ENCODE results near the gene PTPRN2.
"Not testable (repeated sequence)": the region's sequence is repeated elsewhere in the genome, so short reads cannot be mapped to it uniquely, and the experiment has no call there.

Gene PTPRN2

DNA sequence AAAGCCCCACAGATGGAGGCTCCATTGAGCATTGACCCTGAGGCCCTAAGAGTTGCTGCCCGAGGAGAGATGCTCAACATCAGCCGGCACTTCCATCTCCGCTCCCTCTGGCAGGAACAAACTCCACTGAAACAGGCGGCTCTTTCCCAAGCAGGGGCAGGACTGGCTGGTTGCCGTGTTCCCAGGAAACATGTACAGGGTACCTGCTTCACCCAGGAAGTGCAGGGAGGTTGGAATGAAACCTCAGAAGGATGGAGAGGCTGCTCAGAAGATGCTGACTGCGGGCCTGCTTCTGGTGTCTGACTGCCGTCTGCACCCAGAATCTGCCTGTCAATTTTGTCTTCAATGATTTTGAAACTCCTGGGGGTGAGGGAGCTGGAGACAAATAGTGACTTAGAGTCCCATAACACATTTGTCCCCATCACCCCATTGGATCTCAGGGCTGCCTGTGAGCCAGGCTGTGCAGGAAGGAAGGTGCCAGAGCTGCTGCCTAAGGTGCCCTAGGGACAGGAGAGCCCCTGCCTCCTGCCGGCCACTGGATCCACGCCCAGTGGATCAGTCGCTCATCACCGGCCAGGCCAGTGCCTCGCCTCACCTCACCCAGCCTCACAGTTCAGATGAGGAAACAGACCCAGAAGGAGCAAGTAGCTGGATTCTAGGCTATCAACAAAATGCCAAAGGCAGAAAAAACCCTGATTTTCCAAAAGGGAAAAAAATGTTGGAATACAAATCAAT, 237.3 kb downstream of the PTPRN2 start:
- DNase-seq (ENCODE audit: low read depth in 2 of 2), result no peak

- DNase-seq (ENCODE audit: low read depth in 2 of 2), result no peak
Observed at GRCh38 chr7:158348446-158348845, 239.2 kb downstream of the PTPRN2 start.

GRCh38 chr7:158348039-158348438, 239.6 kb downstream of the PTPRN2 start:
- DNase-seq (ENCODE audit: low read depth in 2 of 2), result not testable (repeated sequence)

DNA sequence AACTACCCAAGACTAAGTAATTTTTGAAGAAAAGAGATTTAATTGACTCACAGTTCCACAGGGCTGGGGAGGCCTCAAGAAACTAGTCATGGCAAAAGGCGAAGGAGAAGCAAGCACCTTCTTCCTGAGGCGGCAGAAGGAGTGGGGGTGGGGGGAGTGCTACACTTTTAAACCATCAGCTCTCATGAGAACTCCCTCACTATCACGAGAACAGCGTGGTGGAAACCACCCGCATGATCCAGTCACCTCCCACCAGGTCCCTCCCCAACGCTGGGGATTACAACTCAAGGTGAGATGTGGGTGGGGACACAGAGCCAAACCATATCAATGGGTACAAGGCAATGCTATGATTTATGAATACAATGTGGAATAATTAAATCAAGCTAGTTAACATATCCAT, 241.9 kb downstream of the PTPRN2 start:
- DNase-seq (ENCODE audit: low read depth in 2 of 2), result no peak

DNA sequence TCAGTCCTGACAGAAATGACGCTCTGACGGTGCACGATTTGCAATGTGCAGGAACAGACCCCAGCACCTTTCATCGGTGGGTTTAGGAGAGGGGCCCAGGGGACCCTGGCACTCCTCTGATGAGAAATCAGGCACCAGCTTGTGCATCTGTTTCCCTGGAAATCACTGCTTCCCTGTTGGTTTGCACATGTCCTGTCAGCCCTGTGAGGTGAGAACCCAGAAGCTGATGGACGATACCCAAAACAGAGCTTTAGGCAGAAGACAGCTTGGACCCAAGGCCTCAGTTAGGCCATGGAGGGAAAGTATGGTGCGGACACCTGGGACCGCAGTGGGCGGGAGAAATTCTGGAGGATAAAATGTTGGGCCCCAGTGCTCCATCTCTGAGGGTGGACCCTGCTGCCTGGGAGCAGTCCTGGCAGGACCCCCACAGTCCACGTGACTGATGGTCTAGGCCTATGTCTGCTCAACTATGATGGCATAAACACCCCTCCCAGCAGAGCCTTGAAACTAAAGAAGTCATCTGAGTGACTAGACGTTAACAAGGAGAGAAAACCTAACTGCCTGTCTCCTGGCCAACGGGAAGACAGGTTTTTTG, 242.8 kb downstream of the PTPRN2 start:
- DNase-seq (ENCODE audit: low read depth in 2 of 2), result no peak

GRCh38 chr7:158343936-158344455, 243.6 kb downstream of the PTPRN2 start:
- DNase-seq (ENCODE audit: low read depth in 2 of 2), result no peak

DNA sequence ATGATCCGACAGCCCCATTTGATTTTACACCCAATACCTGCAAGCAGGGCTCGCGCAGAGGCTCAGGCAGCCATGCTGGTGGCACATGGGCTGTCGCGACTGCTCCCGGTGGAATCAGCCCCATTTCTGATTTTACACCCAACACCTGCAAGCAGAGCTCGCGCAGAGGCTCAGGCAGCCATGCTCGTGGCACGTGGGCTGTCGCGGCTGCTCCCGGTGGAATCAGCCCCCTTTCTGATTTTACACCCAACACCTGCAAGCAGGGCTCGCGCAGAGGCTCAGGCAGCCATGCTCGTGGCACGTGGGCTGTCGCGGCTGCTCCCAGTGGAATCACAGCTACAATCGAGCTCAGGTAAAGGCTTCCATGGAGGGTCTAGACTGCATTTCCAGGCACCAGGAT, 244.1 kb downstream of the PTPRN2 start:
- DNase-seq (ENCODE audit: low read depth in 2 of 2), result no peak

DNA sequence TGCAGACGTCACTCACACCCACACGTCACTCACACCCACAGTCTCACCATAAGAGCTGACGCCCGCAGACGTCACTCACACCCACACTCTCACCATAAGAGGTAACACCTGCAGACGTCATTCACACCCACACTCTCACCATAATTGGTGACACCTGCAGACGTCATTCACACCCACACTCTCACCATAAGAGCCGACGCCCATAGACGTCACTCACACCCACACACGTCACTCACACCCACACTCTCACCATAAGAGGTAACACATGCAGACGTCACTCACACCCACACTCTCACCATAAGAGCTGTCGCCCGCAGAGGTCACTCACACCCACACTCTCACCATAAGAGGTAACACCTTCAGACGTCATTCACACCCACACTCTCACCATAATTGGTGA, 246.5 kb downstream of the PTPRN2 start:
- DNase-seq (ENCODE audit: low read depth in 2 of 2), result not testable (repeated sequence)

DNA sequence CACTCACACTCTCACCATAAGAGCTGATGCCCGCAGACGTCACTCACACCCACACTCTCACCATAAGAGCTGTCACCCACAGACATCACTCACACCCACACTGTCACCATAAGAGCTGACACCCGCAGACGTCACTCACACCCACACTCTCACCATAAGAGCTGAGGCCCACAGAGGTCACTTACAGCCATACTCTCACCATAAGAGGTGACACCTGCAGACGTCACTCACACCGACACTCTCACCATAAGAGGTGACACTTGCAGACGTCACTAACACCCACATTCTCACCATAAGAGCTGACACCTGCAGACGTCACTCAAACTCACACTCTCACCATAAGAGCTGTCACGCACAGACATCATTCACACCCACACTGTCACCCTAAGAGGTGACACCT, 250.7 kb downstream of the PTPRN2 start:
- DNase-seq (ENCODE audit: low read depth in 2 of 2), result not testable (repeated sequence)

DNA sequence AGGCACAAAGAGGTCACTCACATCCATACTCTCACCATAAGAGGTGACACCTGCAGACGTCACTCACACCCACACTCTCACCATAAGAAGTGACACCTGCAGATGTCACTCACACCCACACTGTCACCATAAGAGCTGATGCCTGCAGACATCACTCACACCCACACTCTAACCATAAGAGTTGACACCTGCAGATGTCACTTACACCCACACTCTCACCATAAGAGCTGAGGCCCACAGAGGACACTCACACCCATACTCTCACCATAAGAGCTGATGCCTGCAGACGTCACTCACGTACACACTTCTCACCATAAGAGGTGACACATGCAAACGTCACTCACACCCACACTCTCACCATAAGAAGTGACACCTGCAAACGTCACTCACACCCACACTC, 255.1 kb downstream of the PTPRN2 start:
- not testable (repeated sequence) for DNase-seq (ENCODE audit: low read depth in 2 of 2)

DNA sequence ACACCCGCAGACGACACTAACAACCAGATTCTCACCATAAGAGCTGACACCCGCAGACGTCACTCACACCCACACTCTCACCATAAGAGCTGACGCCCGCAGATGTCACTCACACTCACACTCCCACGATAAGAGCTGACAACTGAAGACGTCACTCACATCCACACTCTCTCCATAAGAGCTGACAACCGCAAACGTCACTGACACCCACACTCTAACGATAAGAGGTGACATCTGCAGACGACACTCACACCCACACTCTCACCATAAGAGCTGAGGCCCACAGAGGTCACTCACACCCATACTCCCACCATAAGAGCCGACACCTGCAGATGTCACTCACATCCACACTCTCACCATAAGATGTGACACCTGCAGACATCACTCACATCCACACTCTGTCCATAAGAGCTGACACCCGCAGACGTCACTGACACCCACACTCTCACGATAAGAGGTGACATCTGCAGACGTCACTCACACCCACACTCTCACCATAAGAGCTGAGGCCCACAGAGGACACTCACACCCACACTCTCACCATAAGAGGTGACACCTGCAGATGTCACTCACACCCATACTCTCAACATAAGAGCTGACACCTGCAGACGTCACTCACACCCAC, 255.7 kb downstream of the PTPRN2 start:
- DNase-seq (ENCODE audit: low read depth in 2 of 2), result not testable (repeated sequence)

DNA sequence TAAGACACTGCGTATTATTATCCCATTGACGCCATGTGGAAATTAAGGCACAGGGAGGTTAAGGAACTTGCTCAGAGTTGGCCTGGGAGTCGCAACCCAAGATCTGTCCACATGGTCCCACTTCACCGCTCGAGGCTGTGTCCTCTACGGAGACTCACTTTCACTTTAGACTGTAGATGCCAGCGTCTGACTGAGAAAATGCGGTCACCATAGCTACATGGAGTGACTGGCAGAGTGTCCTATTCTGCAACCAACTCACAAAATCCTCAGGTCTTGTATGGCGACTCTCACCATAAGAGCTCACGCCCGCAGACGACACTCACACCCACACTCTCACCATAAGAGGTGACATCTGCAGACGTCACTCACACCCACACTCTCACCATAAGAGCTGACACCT, 257.9 kb downstream of the PTPRN2 start:
- no peak for DNase-seq (ENCODE audit: low read depth in 2 of 2)

GRCh38 chr7:158329014-158329610, 258.5 kb downstream of the PTPRN2 start:
- no peak for DNase-seq (ENCODE audit: low read depth in 2 of 2)

DNA sequence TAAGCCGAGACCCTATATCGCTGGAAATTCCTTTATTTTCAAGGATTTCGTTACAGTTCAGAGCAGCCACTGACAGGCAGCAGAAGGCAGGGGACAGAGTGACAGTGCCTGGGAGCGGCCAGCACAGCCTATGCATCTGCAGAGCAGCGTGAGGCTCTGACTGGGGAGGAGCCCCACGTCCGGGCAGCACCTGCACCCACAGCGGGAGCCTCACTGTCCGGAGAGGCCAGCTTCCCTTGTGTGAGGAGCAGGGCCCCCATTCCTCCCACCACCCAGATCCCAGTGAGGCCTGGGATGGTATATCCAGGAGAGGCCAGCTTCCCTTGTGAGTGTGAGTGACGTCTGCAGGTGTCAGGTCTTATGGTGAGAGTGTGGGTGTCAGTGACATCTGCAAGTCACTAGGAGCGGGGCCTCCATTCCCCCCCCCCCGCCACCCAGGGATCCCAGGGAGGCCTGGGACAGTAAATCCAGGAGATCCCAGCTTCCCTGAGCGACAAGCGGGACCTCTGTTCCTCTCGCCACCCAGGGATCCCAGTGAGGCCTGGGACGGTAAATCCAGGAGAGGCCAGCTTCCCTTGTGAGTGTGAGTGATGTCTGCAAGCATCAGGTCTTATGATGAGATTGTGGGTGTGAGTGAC, 259.1 kb downstream of the PTPRN2 start:
- DNase-seq (ENCODE audit: low read depth in 2 of 2), result no peak

DNA sequence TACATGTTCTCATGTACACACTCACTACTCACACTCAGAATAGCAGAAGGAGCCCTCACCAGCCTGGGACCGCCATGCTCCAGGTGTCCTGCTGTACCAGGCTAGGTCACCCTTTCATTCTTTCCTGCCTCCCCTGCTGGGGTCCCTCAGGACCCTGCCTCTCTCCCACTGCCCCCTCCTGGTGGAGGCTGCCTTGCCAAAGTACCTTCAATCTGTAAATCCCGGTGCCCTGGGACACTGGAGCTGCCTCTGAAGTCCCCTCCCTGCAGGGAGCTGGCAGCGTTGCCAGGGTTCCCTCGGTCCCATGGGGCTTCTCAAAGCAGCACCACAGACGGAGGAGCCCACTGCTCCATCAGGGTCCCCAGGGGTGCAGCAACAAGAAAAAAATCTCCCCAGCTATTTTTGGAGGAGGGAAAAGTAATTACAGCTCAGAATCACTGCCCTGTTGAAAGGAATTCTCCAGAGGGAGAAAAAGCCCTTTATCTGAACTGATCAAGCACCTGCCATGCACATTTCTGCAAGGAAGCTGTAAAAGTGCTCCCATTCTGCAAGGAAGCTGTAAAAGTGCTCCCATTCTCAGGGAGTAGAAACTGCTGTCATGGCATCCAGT, 259.9 kb downstream of the PTPRN2 start:
- DNase-seq (ENCODE audit: low read depth in 2 of 2), result no peak

- DNase-seq (ENCODE audit: low read depth in 2 of 2), result no peak
Observed at GRCh38 chr7:158327012-158327411, 260.6 kb downstream of the PTPRN2 start.

GRCh38 chr7:158325530-158326381, 261.9 kb downstream of the PTPRN2 start:
- DNase-seq (ENCODE audit: low read depth in 2 of 2), result no peak

DNA sequence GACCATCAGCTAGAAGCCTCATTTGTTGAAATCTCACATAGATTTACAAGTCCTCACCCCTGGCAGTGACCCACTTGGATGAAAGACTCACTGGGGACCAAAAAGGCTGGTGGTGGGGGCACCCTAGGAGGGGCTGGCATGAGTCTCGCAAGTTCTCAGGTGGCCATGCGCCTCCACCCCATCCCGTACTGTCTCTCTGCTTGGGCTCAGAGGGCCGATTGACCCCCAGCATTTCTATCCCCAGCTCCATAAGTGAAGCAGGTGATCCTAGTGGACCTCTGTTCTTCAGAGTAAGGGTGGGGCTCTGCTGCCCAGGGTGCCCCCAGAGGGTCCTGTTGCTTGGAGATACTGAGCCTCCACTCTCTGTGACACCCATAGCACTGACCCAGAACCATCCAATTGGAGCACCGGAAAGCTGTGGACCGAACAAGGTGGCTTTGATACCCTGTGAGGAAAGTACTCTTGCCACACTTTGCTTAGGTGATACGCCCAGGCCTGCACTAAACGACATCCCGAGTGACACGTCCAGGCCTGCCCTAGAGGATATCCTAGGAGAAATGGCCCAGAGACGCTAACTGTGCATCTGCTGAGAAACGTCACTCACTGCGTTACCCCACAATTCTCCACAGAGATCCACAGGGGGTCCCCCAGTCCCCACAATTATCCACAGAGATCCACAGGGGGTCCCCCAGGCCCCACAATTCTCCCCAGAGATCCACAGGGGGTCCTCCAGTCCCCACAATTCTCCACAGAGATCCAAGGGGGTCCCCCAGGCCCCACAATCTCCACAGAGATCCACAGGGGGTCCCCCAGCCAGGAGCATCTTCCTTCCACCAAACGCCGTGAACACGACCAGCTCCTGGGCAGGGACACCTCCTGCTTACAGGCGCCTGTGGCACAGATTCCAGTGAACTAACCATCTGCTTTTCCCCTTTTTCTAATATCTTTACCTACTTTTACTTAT, 262.9 kb downstream of the PTPRN2 start:
- DNase-seq (ENCODE audit: low read depth in 2 of 2), result no peak

- no peak for DNase-seq (ENCODE audit: low read depth in 2 of 2)
Observed at GRCh38 chr7:158323741-158324396, 263.8 kb downstream of the PTPRN2 start.

Measured in stimulated activated CD8-positive, alpha-beta memory T cell treated with anti-CD3 and anti-CD28 coated beads, Interleukin-15, amount 100 ng/mL, for 48 hours (primary cell).